Astrocyte of the cerebellum (primary cell): ENCODE data around the gene ABTB2.

Source experiments
- DNase-seq: peaks from one replicate; pipeline ENCODE4 v3.0.0-alpha.2; 2011; ENCODE audit warnings: low read depth
- H3K4me3 ChIP-seq: 2 replicates; pipeline ENCODE4 v1.5.1; 2011; ENCODE audit warnings: mild to moderate bottlenecking, low read depth, low read length, moderate library complexity
- in situ Hi-C: cut with HindIII; loops from 2 replicates; pipeline ENCODE4 v1.10.0; 2017; ENCODE audit warnings: low sequenced_read_pairs
- TF ChIP-seq, protein P1 (sequence below): IDR thresholded peaks from 2 replicates; pipeline ENCODE4 v1.5.1; 2012; ENCODE audit warnings: low read length, low read depth, moderate library complexity, mild to moderate bottlenecking; ENCODE audit errors: missing control alignments

The ABTB2 gene

DNA sequence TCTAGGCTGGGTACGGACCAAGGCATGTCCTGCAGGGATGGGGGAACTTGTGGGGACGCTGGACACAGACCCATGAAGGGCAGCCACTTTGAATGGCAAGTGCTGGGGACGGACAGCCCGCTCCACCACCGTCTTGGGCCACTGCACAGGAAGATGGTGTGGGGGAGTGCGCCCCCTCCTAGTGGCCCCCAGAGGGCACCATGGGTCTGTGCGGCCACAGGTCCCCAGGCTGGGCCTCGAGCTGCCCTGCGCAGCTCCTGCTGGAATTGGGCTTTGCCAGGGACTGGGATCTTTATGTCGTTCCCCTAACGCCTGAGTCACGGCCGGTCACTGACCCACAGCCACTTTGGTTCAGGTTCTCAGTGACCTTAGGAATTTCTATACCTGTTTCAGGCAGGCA, 208.0 kb downstream of the ABTB2 start:
- in situ Hi-C loops, result loop anchor here (5.0 kb wide), 1 partner anchor 42 kb away; the partner anchor contains the start of gene NAT10
- DNase-seq, result no peak
- TF ChIP-seq, protein P1, sequence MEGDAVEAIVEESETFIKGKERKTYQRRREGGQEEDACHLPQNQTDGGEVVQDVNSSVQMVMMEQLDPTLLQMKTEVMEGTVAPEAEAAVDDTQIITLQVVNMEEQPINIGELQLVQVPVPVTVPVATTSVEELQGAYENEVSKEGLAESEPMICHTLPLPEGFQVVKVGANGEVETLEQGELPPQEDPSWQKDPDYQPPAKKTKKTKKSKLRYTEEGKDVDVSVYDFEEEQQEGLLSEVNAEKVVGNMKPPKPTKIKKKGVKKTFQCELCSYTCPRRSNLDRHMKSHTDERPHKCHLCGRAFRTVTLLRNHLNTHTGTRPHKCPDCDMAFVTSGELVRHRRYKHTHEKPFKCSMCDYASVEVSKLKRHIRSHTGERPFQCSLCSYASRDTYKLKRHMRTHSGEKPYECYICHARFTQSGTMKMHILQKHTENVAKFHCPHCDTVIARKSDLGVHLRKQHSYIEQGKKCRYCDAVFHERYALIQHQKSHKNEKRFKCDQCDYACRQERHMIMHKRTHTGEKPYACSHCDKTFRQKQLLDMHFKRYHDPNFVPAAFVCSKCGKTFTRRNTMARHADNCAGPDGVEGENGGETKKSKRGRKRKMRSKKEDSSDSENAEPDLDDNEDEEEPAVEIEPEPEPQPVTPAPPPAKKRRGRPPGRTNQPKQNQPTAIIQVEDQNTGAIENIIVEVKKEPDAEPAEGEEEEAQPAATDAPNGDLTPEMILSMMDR, result peak; percentile 52
- H3K4me3 ChIP-seq, result no peak overlapping the region

GRCh38 chr11:34149274-34149673, 208.5 kb downstream of the ABTB2 start:
- no peak for DNase-seq
- TF ChIP-seq, protein P1, result no peak
- H3K4me3 ChIP-seq, result no peak overlapping the region
- in situ Hi-C loops, result loop anchor here (5.0 kb wide), 1 partner anchor 42 kb away; the partner anchor contains the start of gene NAT10

DNA sequence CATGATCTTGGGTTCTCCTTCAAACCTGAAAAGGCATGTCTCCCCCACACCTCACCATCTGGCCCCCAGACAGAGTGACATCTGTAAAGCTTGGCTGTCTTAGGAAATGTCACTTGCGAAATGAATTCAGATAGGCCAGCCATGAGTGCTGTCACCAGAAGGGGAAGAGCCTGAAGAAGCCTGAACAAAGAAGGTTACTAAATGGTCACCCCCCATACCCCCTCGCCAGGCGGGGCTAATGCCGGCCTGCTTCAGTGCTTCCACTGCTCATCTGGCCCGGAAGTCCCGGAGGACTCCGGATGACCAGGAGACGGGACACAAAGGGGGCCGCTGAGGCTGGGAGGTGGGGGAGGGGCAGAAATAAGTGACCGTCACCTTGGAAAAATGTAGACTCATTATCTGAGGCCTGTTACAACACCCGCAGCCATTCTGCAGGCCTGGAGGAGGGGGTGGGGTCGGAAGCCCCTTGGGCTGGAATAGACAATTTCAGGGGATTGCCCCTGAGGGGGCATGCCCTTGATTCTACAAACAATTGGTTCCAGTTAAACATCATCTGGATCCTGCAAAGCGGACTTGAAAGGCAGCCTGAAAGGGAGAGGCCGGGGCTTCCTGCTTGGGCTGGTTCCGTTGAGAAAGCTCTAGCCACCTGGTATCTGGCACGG, 209.2 kb downstream of the ABTB2 start:
- DNase-seq, result no peak
- TF ChIP-seq, protein P1, result no peak
- H3K4me3 ChIP-seq, result no peak overlapping the region
- in situ Hi-C loops, result loop anchor here (5.0 kb wide), 1 partner anchor 41 kb away; the partner anchor contains the start of gene NAT10

GRCh38 chr11:34147581-34147980, 210.2 kb downstream of the ABTB2 start:
- in situ Hi-C loops, result loop anchor here (5.0 kb wide), 1 partner anchor 40 kb away; the partner anchor contains the start of gene NAT10
- DNase-seq, result no peak
- TF ChIP-seq, protein P1, result no peak
- H3K4me3 ChIP-seq, result no peak overlapping the region

- no peak overlapping the region for H3K4me3 ChIP-seq
- in situ Hi-C loops, result loop anchor here (5.0 kb wide), 1 partner anchor 40 kb away; the partner anchor contains the start of gene NAT10
- no peak for DNase-seq
- TF ChIP-seq, protein P1, result no peak
Measured at GRCh38 chr11:34146866-34147265, 210.9 kb downstream of the ABTB2 start.

- DNase-seq, result no peak
- in situ Hi-C loops, result loop anchor here (5.0 kb wide), 1 partner anchor 39 kb away; the partner anchor contains the start of gene NAT10
- TF ChIP-seq, protein P1, result no peak
- H3K4me3 ChIP-seq, result no peak overlapping the region
Measured at GRCh38 chr11:34146411-34146810, 211.4 kb downstream of the ABTB2 start.
